DMS 273 (cell line): Measurements from ENCODE around the gene ADD2.
"Not testable (repeated sequence)": the region's sequence is repeated elsewhere in the genome, so short reads cannot be mapped to it uniquely, and the experiment has no call there.

Source experiments
- DNase-seq: peaks from one replicate; lab custom pipeline; 2025; ENCODE audit not compliant: unreplicated experiment; lab: John Stamatoyannopoulos, UW

Gene ADD2

DNA sequence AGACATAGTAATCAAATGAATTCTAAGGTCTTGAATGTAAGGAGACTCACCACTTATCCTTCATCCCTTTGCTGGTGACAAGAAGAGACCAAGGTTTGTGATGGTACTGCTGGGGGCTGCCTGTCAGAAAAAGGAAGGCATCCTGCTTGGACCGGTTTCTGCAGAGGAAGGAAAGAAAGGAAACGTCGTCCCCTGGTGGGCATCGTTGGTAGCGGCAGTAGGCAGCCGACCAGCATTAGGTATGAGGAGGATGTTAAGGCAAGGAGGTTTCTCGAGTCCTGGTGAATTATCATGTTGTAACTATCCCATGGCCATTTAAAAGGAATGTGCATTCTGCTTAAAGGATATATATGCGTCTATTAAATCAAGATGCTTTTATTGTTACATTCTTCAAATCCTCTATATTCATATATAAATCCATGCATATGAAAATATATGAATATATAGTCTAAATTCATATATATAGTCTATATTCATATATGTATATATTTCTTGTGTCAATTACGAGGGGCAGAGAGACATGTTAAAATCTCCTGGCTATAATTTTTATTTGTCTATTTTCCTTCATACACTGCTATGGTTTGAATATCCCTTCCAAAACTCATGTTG, 120.0 kb downstream of the ADD2 start:
- peak; percentile 90 for DNase-seq

DNA sequence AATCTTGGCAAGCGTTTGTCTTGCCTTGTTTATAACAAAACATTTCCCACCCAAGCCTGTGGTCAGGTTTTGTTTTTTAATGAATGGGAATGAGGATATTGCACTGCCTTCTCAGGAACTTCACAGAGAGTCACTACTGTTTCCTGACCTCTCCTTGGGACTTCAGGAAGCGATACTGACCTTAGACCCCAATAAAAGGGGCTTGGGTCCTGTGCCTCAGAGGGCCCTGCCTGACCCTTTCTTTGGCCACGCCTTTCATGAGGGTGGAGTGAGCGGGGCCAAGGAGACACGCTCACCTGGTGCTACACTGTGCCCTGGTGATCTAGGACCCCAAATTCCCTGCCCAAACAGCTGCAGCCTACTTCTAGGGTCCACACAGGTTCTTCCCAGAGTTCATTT, 121.6 kb downstream of the ADD2 start:
- DNase-seq, result no peak

DNA sequence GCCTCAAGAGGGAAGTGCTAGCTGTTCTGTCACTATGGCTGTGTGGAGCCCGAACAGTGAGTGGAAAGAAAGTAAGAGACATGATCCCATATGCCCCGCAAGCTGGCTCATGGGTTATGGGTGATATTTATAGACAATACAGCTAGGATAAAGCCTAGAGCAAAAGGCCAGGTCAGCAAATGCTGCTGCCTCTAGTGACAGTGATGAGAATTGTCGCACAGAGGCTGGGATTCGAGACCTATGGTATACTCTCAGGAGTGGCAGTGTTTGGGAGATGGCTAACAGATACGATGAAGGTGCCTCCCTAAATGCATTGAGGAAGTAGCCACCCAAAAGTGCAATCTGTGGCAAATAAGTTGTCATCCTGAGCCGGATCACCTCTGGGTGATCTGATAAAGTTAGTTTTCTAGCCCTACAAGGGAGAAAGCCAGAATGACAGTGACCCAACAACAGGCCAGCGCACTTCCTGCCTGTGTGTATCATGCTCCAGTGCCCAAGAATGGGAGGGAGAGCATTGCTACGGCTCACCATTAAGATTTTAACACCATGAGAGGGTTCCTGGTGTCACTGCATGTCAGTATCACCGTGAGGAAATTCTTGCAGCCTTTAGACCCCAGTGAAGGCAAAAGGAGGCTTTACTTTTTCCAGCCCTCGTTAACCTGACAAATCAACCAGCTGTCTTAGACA, 122.1 kb downstream of the ADD2 start:
- DNase-seq, result peak; percentile 69

DNA sequence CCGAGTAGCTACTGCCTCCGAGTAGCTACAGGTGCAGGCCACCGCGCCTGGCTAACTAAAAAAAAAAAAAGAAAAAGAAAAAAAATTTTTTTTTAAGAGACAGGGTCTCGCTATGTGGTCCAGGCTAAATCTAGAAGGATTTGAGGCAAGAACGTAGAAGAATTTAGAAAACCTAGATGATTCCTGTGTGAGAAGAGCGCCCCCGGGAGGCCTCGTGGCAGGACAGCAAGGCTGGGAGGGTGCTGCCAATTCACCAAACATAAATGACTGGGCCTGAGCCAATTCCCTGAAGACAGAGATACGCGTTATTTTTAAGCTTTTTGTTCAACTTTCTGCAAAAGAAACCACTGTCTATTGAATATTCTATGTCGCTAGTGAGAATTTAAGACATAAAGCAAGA, 124.3 kb downstream of the ADD2 start:
- peak; percentile 75 for DNase-seq

DNA sequence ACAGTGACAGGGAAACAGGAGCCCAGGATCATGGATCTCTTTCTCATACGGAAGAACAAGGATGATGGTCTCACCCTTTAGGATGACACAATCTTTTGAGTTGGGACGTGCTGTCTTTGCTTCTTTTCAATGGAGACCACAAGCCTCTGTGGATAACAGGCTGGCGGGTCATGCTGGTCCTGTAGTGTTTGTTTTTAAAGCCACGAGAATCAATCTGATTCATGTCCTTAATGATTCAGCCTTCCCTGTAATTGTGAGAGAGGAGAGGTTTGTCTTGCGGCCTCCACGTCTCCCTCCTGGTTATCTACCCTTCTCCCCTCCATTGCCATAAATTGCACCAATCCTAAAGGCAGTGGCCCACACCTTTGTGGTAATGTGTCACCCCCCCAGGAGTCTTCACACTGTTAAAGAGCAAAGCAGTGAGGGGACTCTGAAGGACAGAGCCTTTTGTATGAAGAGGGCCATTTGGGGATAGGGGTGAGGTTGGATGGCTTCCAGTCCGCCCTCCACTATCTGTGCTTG, 126.7 kb downstream of the ADD2 start:
- DNase-seq, result no peak

DNA sequence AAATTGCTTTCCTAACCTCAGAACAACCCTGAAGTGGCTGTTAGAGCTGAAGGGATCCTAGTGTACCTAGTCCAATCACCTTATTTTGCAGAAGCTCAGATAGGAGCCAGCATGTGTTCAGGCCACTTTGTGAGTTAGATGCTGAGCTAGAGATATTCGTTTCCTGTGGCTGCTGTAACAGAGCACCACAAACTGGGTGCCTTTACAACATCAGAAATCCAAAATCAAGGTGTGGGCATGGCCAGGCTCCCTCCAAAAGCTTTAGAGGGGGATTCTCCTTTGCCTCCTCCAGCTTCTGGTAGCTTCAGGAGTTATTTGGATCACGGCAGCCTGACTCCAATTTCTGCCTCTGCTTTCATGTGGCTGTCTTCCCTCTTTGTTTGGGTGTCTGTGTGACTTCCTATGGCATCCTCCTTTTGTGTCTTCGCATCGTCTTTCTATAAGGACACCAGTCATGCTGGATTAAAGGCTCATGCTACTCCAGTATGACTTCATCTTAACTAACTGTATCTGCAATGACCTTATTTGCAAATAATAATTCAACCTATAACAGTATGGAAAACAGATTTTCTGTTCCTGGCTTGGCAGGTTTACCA, 128.1 kb downstream of the ADD2 start:
- DNase-seq, result no peak

DNA sequence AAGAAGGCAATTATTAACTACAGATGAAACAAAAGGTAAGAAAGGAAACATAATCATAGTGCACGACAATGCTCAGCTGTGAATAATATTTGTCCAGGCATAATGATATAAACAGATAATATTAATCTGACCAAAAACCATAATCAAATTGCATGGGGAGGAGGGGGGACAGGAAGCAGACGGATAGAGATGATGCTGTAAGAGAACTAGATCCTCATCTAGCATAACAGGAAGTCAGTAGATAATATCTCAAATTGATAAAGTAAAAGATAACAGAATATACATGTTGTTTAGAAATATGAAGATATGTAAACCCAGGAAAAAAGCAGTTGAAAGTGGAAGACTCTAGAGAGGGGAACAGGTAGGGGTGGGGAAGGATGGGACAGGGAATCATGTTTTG, 129.4 kb downstream of the ADD2 start:
- DNase-seq, result no peak

DNA sequence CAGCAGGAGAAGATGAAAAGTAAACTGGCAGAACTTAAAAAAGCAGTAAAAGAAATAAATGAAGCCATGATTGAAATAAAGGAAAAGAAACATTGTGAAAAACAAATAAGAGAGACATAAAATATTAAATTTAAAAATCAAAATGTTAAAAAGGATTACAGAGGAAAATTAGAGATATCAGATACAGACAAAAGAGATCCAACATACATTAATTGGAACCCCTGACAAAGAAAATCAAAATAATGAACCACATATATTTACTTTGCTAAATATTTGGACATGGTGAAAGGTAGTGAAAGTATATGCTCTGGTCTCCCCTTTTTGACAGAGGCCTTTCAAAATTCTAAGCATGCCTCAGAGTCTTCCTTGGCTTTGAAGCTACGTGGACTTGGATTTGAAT, 134.5 kb downstream of the ADD2 start:
- DNase-seq, result no peak

DNA sequence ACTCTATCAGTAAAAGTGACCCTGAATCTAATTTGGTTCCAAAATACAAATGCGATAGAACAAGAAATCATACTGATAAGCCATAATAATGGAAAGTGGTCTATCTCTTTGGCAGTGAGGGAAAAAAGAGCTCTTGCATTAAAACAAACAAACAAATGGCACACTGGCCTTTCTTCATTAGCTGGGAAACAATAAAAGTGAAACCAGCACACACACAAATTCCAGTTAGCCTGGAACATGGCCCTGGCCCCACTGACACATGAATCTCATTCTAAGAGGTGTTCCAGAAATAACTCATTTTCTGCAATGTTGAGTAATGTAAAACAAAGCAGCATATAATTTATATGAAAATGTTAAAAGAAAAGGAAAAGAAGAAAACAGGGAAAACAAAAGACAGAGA, 135.0 kb downstream of the ADD2 start:
- DNase-seq, result no peak

DNA sequence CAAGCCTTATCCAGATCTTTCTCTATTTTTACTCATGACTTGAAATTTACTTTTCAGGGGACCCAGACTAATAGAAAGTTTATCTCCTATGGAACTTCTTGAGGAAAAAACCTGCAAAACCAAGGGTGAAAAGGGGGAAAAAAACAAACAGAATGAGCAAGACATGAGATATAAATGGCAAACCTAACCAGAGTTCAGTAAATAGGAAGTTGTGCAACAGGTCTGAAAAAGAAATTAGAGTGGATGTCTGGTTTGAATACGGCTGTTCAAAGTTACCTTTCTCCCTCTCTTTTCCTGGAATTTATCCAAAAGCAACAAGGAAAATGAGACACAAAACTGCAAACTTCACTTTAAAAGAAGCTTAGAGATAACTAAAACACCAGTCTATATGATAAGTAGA, 135.6 kb downstream of the ADD2 start:
- no peak for DNase-seq

DNA sequence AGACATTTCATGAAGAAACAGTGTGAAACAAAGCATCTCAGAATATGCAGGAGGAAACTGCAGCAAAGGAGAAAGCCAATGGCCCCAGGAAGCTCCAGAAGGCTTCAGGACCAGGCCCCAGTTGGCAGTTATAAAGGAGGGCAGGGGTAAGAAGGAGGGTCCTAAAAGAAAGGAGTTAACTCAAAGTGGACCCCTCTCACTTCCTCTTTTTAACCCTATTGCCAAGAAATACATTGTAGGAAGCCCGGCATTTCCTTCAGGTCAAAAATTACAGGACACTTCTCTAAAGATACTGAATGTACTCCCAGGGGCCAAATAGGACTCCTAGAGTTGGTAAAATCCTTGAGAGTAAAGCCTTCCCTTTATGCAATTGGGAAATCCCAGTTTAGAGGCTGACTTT, 137.2 kb downstream of the ADD2 start:
- no peak for DNase-seq

DNA sequence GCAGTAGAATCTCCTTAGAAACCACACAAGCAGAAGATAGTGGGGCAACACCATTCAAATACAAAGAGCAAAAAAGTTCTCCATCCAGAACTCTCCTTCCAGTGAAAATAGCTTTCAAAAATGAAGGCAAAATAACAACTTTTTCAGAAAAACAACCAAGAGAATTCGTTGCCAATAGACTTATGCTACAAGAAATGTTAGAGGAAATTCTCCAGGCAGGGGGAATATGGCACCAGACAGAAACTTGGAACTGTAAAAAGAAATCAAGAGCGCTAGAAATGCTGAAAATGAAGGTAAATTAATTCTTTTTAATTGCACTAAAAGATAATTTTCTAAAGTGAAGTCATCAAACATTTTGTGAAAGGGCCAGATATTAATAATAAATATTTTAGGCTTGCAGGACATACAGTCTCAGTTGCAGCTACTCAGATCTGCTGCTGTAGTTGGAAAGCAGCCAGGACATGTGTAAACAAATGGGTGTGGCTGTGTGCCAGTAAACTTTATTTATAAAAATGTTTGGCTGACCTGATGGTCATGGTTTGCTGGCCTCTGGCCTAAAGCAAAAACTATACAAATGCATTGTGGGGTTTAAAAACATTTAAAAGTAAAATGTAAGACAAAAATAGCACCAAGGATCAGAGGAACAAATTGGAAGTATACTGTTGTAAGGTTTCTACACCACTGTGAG, 140.6 kb downstream of the ADD2 start:
- DNase-seq, result peak; percentile 87

DNA sequence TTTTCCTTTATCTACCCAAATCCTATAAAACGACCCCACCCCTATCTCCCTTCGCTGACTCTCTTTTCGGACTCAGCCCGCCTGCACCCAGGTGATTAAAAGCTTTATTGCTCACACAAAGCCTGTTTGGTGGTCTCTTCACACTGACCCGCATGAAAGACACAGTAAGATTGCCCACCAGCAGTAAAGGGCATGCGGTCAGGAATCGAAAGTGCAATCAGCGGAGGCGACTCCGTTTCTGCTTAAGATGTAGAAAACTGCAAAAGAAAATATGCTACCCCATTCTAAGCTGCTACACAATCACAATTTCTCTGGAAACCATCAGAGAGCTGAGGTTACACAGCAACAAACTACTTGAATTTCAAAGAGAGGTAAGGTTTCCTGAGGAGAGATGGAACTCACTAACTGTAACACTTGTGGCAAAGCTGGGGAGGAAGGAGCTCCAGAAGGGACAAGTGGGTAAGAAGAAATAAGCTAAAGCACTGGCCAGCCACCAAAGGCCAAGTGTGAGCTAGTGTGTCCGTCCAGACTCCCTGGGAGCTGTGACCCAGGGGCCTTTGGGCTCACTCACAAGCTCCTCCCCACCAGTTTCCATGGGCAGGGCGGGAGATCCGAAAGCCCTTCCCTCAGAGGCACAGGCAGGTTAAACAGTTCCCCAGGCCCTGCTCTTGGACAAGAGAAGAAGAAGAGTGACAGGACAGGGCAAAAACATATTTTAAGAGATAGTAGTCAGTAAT, 141.6 kb downstream of the ADD2 start:
- peak; percentile 13 for DNase-seq

DNA sequence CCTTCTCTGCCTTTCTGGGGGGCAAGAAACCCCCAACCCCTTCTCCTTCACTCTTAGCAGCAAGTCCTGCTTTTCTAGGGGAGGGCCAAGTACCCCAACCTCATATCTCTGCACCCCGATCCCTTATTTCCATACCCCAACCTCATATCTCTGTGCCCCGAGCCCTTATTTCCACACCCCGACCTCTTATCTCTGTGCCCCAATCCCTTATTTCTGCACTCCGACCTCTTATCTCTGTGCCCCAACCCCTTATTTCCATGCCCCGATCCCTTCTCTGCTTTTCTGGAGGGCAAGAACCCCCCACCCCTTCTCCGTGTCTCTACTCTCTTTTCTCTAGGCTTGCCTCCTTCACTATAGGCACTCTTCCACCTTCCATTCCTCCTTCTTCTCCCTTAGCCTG, 146.5 kb downstream of the ADD2 start:
- not testable (repeated sequence) for DNase-seq

DNA sequence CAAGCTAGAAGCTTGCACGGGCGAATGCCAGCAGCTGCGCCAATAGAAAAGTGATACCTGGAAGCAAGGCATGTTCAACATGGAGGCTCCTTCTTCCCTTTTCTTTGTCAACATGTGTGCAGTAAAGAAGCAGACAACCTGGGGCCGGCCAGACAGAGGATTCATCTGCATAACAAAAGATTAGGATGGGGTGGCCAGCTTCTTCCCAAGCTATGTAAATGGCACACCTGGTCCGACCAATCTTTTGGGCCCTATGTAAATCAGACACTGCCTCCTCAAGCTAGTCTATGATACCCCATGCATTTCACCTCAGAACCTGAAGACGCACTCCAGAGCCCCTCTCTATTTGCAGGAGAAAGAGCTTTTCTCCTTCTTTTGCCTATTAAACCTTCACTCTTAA, 148.0 kb downstream of the ADD2 start:
- DNase-seq, result no peak

DNA sequence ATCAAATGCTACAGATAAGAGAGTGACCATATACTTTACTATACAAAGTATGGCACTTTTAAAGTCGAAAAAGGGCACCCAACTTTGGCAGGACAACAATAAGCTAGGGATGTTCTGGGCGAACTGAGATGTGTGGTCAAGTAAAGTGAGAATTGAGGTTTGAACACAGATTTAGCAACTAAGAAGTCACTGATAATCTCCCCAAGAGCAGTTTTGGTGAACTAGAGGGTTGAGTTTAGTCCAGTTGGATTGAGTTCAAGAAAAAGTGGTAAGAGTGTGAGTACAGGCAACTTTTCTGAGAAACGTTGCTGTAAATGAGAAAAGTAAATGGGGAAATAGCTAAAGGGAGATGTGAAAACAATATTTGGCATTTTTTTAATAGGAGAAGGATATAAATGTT, 148.8 kb downstream of the ADD2 start:
- no peak for DNase-seq

DNA sequence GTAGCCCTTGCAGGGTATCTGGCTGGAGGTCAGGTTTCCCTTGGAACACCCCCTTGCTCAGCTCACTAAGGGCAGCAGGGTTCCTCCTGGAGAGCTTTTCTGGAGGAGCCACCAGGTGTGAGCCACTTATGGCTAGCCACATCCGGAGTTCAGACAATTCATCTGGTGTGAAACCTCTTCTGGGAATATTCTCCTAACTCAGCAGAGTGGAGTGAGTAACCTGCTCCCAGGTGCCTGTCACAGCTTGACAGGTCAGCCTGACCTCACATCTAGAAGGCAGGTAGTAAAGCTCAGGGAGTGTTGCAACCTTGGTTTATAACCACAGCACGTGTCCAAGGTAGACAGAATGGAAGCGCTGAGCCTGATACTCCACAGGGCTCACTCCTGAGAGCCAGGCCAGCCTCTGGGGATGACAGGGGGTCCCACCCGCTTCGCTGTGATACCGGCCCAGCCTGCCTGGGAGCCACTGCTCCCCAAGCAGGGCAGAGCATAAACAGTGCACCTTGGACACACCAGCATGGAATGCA, 151.8 kb downstream of the ADD2 start:
- DNase-seq, result no peak

DNA sequence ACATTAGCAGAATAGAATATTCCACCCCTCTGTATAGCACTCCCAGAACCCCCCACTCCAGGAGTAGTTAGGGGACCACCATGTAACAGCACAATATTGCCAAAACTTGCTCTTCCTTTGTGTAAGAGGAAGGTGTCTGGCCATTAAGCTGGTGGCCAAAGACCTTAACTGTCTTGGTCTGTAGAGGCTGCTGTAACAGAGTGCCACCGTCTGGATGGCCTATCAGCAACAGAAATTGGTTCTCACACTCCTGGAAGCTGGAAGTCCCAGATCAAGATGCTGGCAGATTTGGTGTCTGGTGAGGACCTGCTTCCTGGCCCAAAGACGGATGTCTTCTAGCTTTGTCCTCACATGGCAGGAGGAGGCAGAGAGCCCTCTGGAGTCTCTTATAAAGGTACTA, 152.8 kb downstream of the ADD2 start:
- DNase-seq, result no peak

DNA sequence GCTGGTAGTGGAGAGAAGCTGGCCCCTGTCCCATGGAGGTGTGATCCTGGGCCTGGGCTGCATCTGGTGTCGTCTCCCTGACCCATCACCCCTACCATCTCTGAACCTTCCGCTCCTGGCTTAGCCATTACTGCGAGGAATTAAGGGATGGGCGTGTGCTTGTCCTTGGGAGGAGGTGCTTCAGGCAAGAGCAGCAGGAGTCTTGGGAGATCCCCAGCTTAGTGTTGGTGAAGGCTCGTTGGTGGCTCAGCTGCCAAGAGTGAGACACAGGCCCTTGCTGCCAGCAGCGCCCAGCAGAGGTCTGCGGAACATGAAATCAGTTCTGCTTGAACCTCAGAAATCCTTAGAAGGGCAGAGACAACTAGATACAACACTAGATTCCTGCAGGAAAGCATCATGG, 154.5 kb downstream of the ADD2 start:
- no peak for DNase-seq

DNA sequence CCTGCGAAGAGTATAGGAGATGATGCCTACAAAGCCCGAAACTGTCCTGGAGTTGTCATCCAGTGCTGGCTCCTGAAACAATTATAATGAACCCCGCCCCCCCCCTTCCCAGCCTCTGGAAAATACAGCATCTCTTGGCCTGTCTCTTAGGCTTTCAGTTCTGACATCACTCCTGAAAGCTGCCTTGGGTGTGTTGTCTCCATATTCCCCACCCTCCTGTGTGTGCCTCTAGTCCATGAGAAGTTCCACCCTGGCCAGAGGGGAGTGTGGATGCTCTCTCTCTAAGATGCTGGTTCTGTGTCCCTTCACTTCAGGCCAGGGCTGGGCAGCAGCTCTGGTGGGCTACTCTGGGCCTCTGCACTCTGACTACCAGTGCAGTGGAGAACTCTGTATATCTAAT, 155.4 kb downstream of the ADD2 start:
- no peak for DNase-seq

DNA sequence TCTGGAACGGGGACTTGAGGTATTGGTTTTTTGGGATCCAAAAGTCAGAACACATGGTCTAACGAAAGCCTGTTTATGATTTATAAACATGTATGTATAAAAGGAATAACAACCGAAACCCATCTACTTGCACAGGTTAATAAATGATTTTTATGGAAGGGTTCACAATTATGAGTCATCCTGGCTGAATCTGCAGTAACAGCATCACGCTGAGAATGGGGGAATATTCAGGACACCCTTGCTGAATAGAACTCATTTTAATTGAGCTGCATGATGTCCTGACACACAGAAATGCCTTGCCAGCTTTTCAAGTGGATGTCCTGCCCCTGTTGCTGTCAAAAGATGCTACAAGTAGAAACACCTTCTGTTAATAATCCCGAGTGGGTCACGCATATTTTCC, 159.6 kb downstream of the ADD2 start:
- DNase-seq, result no peak
